ENCODE results near the gene ZSCAN5C.
"Not testable (repeated sequence)": the region's sequence is repeated elsewhere in the genome, so short reads cannot be mapped to it uniquely, and the experiment has no call there.

- not testable (repeated sequence) for TF ChIP-seq EZH2 (IDR thresholded peaks at IDR 0.05; ENCODE audit: borderline replicate concordance); CTCF (IDR thresholded peaks at IDR 0.05; ENCODE audit: poor library complexity); EZH2phosphoT487 (IDR thresholded peaks at IDR 0.05; ENCODE audit: low read depth, severe bottlenecking, unreplicated experiment)
These were observed 43.7 kb downstream of the ZSCAN5C start for GRCh38 chr19:56245764-56246163.

Measured in hepatocyte (in vitro differentiated cells).